DOHH2 (cell line): ENCODE data around the gene ACTN4.

ENCODE experiments used
- EZH2phosphoT487 ChIP-seq: fragments of 200-600 bp; sonication (generic); IDR thresholded peaks from 2 replicates; pipeline ENCODE4 v1.6.1; 2017; ENCODE audit warnings: borderline replicate concordance, mild to moderate bottlenecking, antibody characterized with exemption, low read length, moderate library complexity, mixed read lengths
- TF ChIP-seq, protein P1 (sequence below): fragments of 200-600 bp; sonication (generic); IDR thresholded peaks from one replicate; pipeline ENCODE4 v1.5.1; 2014; ENCODE audit warnings: antibody characterized with exemption, mild to moderate bottlenecking, low read depth, low read length; ENCODE audit not compliant: poor library complexity, severe bottlenecking

DNA sequence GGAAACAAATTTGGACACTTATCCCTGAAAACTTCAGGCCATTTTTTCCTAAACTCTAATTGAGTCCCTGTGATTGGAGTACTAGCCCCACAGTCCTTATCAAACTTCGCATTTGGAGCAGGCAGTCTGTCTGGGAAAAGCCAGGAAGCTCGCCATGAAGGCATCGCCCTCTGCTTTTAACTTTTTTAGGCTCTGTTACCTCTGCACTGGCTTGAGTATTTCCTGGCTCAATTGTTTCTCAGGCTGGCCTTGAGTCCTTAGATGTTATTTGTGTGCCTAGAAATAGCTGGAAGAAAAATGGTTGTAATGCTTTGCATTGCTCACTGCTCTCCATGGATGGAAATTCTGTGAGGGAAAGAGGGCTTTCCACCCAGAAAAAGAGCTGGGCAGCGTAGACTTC, 24.2 kb downstream of the ACTN4 start:
- TF ChIP-seq, protein P1, sequence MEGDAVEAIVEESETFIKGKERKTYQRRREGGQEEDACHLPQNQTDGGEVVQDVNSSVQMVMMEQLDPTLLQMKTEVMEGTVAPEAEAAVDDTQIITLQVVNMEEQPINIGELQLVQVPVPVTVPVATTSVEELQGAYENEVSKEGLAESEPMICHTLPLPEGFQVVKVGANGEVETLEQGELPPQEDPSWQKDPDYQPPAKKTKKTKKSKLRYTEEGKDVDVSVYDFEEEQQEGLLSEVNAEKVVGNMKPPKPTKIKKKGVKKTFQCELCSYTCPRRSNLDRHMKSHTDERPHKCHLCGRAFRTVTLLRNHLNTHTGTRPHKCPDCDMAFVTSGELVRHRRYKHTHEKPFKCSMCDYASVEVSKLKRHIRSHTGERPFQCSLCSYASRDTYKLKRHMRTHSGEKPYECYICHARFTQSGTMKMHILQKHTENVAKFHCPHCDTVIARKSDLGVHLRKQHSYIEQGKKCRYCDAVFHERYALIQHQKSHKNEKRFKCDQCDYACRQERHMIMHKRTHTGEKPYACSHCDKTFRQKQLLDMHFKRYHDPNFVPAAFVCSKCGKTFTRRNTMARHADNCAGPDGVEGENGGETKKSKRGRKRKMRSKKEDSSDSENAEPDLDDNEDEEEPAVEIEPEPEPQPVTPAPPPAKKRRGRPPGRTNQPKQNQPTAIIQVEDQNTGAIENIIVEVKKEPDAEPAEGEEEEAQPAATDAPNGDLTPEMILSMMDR, result no peak
- TF ChIP-seq EZH2phosphoT487, result no peak
